Measurements from ENCODE around the gene TM2D3.

GRCh38 chr15:101646672-101647071, 5.5 kb downstream of the TM2D3 start:
- no peak for TF ChIP-seq POLR2A (IDR thresholded peaks at IDR 0.05)
- TF ChIP-seq CTCF (IDR thresholded peaks at IDR 0.05): no peak
- TF ChIP-seq EP300 (IDR thresholded peaks at IDR 0.05): no peak

Data from ovary (tissue), 3 donors.